Measurements from ENCODE around the gene SPRED3.

GRCh38 chr19:38421856-38422255 is 33.4 kb downstream of the SPRED3 start:
- TF ChIP-seq CEBPB (IDR thresholded peaks at IDR 0.05; ENCODE audit: low read depth, low read length) (no peak), JUN (IDR thresholded peaks at IDR 0.05; ENCODE audit: low read depth, low read length) (no peak), JUND (IDR thresholded peaks at IDR 0.05; ENCODE audit: low read length) (no peak), CTCF (IDR thresholded peaks at IDR 0.05; ENCODE audit: control extremely low read depth in 1 of 3, insufficient read depth in 1 of 3, low read depth in 1 of 3, low read length in 3 of 3) (no peak), CHD7 (IDR thresholded peaks at IDR 0.05; ENCODE audit: insufficient replicate concordance, low read length) (no peak), POLR2A (IDR thresholded peaks at IDR 0.05; ENCODE audit: control extremely low read depth in 1 of 2, low read depth in 2 of 2, low read length in 2 of 2) (no peak)
